ENCODE measurements around the gene DNAH2.

DNA sequence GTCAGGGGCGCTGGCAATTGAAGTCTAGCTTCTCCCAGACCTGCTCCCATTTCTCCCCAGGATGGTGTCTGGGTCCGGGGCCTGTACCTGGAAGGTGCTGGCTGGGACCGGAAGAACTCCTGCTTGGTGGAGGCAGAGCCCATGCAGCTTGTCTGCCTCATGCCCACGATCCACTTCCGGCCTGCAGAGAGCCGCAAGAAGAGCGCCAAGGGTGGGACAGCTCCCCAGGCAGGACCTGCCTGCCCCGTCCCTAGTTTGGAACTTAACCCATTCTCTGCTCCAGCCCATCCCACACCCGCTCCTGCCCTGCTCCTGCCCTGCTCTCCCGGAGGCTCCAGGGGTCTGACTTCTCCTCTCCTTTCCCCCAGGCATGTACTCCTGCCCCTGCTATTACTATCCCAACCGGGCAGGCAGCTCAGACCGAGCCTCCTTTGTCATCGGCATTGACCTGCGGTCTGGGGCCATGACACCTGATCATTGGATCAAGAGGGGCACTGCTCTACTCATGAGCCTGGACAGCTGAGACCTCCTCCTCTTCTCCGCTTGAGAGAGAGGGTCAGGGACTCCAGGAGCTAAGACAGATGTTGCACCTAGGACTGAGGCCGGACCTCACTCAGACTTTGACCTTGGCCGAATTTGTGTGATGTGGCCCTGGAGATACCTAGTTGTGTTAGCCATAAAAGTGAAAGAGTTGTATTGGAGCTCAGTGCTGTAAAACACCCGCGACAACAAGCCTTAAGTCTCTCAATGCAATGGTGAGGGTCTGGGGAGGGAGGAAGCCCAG lies 115.7 kb downstream of the DNAH2 start:
- TF ChIP-seq MAZ (IDR thresholded peaks at IDR 0.05; ENCODE audit: borderline replicate concordance, low read depth, low read length), result no peak
- TF ChIP-seq CTCF (IDR thresholded peaks at IDR 0.05), result no peak
- no peak for TF ChIP-seq CEBPB (IDR thresholded peaks at IDR 0.05)
- TF ChIP-seq SREBF2 (IDR thresholded peaks at IDR 0.05), result no peak

All from A549 (cell line).